ENCODE results near the gene LRRC46.

GRCh38 chr17:47866941-47867340, 35.5 kb downstream of the LRRC46 start:
- no peak for TF ChIP-seq FOXK2 (IDR thresholded peaks at IDR 0.05)
- TF ChIP-seq SUZ12 (IDR thresholded peaks at IDR 0.05): no peak
- no peak for TF ChIP-seq ARNT (IDR thresholded peaks at IDR 0.05)
- no peak for TF ChIP-seq SP1 (IDR thresholded peaks at IDR 0.05)
- no peak for TF ChIP-seq ZNF384 (IDR thresholded peaks at IDR 0.05)

All from HEK293T (cell line).